NCI-H526 (cell line): ENCODE measurements around the gene ESR1.

ENCODE experiments used
- DNase-seq, 2 experiments: peaks; one replicate each; lab custom pipeline; 2025; lab: John Stamatoyannopoulos, UW

The ESR1 gene

GRCh38 chr6:151807513-151808370 is at the start of gene ESR1:
TSS of gene ESR1 (plus strand) at chr6:151807682. CDS start at chr6:151807913, 231 bp downstream.
- no peak for DNase-seq

GRCh38 chr6:151760486-151760885 is 47.0 kb upstream of the ESR1 start:
- DNase-seq: no peak

GRCh38 chr6:151761851-151762250 is 45.6 kb upstream of the ESR1 start:
- DNase-seq: no peak

- no peak for DNase-seq
Observed at GRCh38 chr6:151762817-151763216, 44.7 kb upstream of the ESR1 start.

GRCh38 chr6:151763303-151763702 is 44.2 kb upstream of the ESR1 start:
- no peak for DNase-seq

GRCh38 chr6:151763938-151764680 is 43.4 kb upstream of the ESR1 start:
- DNase-seq: peak; percentile 15 to 41

- DNase-seq: peak; percentile 4 to 49
Observed at GRCh38 chr6:151765444-151765886, 42.0 kb upstream of the ESR1 start.

- no peak for DNase-seq
Observed at GRCh38 chr6:151772446-151772845, 35.0 kb upstream of the ESR1 start.

- DNase-seq: no peak
Observed at GRCh38 chr6:151773382-151773781, 34.1 kb upstream of the ESR1 start.

- DNase-seq: no peak
Observed at GRCh38 chr6:151782560-151782959, 24.9 kb upstream of the ESR1 start.

GRCh38 chr6:151783692-151784091 is 23.8 kb upstream of the ESR1 start:
- no peak for DNase-seq

GRCh38 chr6:151784441-151785214 is 22.9 kb upstream of the ESR1 start:
- no peak for DNase-seq

- DNase-seq: no peak
Observed at GRCh38 chr6:151796842-151797530, 10.5 kb upstream of the ESR1 start.

GRCh38 chr6:151803743-151804142 is 3.7 kb upstream of the ESR1 start:
- no peak for DNase-seq

GRCh38 chr6:151804585-151805285 is 2.7 kb upstream of the ESR1 start:
- DNase-seq: no peak

GRCh38 chr6:151805286-151805840 is 2.1 kb upstream of the ESR1 start:
- DNase-seq: no peak

- DNase-seq: no peak
Observed at GRCh38 chr6:151806757-151807512, 547 bp upstream of the ESR1 start.

GRCh38 chr6:151808371-151809241 is 1.1 kb downstream of the ESR1 start:
- DNase-seq: peak in 1 of 2 experiments; percentile 5

- no peak for DNase-seq
Observed at GRCh38 chr6:151811081-151811480, 3.6 kb downstream of the ESR1 start.
